Pancreas (tissue), 10 donors: Measurements from ENCODE around the gene CHMP2A. TPM values are rescaled to one million over a fixed set of nuclear protein-coding genes. Genes with fewer than 3 reads are reported as not detected.
A peak's percentile ranks its signal among the peaks of the same experiment; 100 is the strongest.

Experiments
- ATAC-seq, 4 donors: fragments of 200-7000 bp; cut with Tn5 transposase; one replicate each; pipeline versions ENCODE4 v1.8.0 to v1.9.1; 2020; ENCODE audit warnings: mild to moderate bottlenecking in 4 of 4, moderate library complexity in 4 of 4
- DNase-seq, 6 donors: peaks; one replicate each; pipeline ENCODE4 v3.0.0-alpha.2; 2020
- FAIRE-seq: peaks from 2 replicates; lab custom pipeline; 2012; peaks lifted over from hg19 to GRCh38; lab: Jason Lieb, UNC
- H3K27ac ChIP-seq, 4 donors: fragments of 200-600 bp; sonication (generic); 1 replicate in 3 of 4; 2 replicates in 1 of 4; pipeline versions ENCODE4 v1.5.0 to v1.8.0; 2020
- H3K27me3 ChIP-seq, 4 donors: fragments of 200-600 bp; one replicate each; pipeline ENCODE4 v1.8.0; 2021
- H3K36me3 ChIP-seq, 3 donors: fragments of 200-600 bp; sonication (generic) in 1 of 3; one replicate each; pipeline versions ENCODE4 v1.5.0 to v1.8.0; 2020 to 2021
- H3K4me1 ChIP-seq, 3 donors: fragments of 200-600 bp; one replicate each; pipeline ENCODE4 v1.8.0; 2021
- H3K4me3 ChIP-seq, 4 donors: fragments of 200-600 bp; sonication (generic) in 2 of 4; one replicate each; pipeline versions ENCODE4 v1.5.0 to v1.8.0; 2020 to 2021
- H3K9me3 ChIP-seq, 4 donors: fragments of 200-600 bp; one replicate each; pipeline ENCODE4 v1.8.0; 2021
- CTCF ChIP-seq, 4 donors: fragments of 200-600 bp; sonication (generic) in 3 of 4; IDR thresholded peaks; one replicate each; pipeline versions ENCODE4 v1.5.0 to v1.8.0; 2021; ENCODE audit warnings: antibody characterized with exemption in 4 of 4
- WGBS, 2 donors: extraction: QIAGEN DNeasy Blood & Tissue Kit; methylation state at CpG; one replicate each; pipeline ENCODE4 v1.1.7; 2013; 5-methylcytosine and 5-hydroxymethylcytosine counted together
- intact Hi-C, 3 donors: fragments of 100-400 bp; cut with DNase I; formaldehyde crosslinking; loops; one replicate each; pipeline versions ENCODE4 v1.11.1 to v1.14.2; 2022
- polyA plus RNA-seq, 2 donors: library from polyadenylated mRNA; stranded (reverse); fragments of 200-250 nt; gene quantifications; one replicate each; pipeline ENCODE4 v1.2.3, GENCODE V29; 2013
- total RNA-seq, 6 donors: library from RNA; stranded (reverse); fragmentation: NEBNext Ultra II Directional in 4 of 6; extraction: Animal tissue kit (Norgen Biotek cat#: 25700) in 4 of 6; gene quantifications; one replicate each; pipeline versions ENCODE4 v1.2.1 to v1.2.4, GENCODE V29; 2021 to 2023
- donor health status: healthy with polysubstance abuse.
- donor health status: DM: no; HTN: no; CAD: no; lungs with moderate emphysema.
- donor health status: DM: no; HTN: no; CAD: no.
- donor health status: control.
- donor health status: control.
- donor health status: Bipolar disorder and iron deficiency.
- donor health status: DM: yes; HTN: yes; CAD: no.
- donor health status: DM: no; HTN: no; CAD: no.
- donor health status: DM: no; HTN: no; CAD: no.
- donor health status: DM: yes; HTN: yes; CAD: no.

The CHMP2A gene
- total and polyA plus RNA-seq, 8 donors: 45.8 to 118 (median 60.0) TPM

GRCh38 chr19:58519087-58519354, 35.9 kb downstream of the CHMP2A start:
- H3K36me3 ChIP-seq: peaks cover 0 to 8% (median 0%) of the 10 kb centered on the region in 3 donors
- H3K27ac ChIP-seq: peak overlapping the region; percentile 86 to 93 (median 90)
- FAIRE-seq (no peak), ATAC-seq (peak; percentile 49 to 73 (median 64)), DNase-seq (peak in 5 of 6 donors; percentile 53 to 76 (median 58))
- intact Hi-C loops: no loop called here
- H3K4me1 ChIP-seq: peaks cover 6 to 14% (median 13%) of the 10 kb centered on the region in 3 donors
- H3K4me3 ChIP-seq: peak overlapping the region; percentile 55 to 94 (median 84)
- H3K9me3 ChIP-seq: no peaks in the 10 kb centered on the region
- peak in 3 of 4 donors; percentile 29 to 35 (median 32) for TF ChIP-seq CTCF (IDR thresholded peaks at IDR 0.05)
- no peaks in the 10 kb centered on the region for H3K27me3 ChIP-seq
- 0% methylated on average over 14 of the region's 14 CpGs for WGBS, 2 donors

GRCh38 chr19:58518256-58519086, 36.4 kb downstream of the CHMP2A start:
- Histone ChIP-seq H3K9me3 (no peaks in the 10 kb centered on the region), H3K4me1 (peaks cover 6 to 14% (median 13%) of the 10 kb centered on the region in 3 donors), H3K36me3 (peaks cover 0 to 8% (median 0%) of the 10 kb centered on the region in 3 donors), H3K4me3 (peak overlapping the region; percentile 55 to 94 (median 84)), H3K27ac (peak overlapping the region; percentile 86 to 93 (median 90)), H3K27me3 (no peaks in the 10 kb centered on the region)
- DNase-seq: peak in 3 of 6 donors; percentile 10 to 67 (median 27)
- intact Hi-C loops: no loop called here
- ATAC-seq: no peak
- no peak for FAIRE-seq
- TF ChIP-seq CTCF (IDR thresholded peaks at IDR 0.05): peak in 1 of 4 donors; percentile 16
- 7 to 8% methylated on average over 22 of the region's 22 CpGs for WGBS, 2 donors

GRCh38 chr19:58516964-58517833, 37.7 kb downstream of the CHMP2A start:
- FAIRE-seq (no peak), DNase-seq (peak in 4 of 6 donors; percentile 7 to 77 (median 39)), ATAC-seq (no peak)
- intact Hi-C loops: no loop called here
- Histone ChIP-seq H3K36me3 (peaks cover 0 to 8% (median 0%) of the 10 kb centered on the region in 3 donors), H3K9me3 (no peaks in the 10 kb centered on the region), H3K4me3 (no peak overlapping the region), H3K27me3 (no peaks in the 10 kb centered on the region), H3K4me1 (peaks cover 8 to 14% (median 13%) of the 10 kb centered on the region in 3 donors), H3K27ac (no peak overlapping the region)
- no peak for TF ChIP-seq CTCF (IDR thresholded peaks at IDR 0.05)
- 89% methylated on average over 59 to 65 of the region's 65 CpGs for WGBS, 2 donors

GRCh38 chr19:58516246-58516836, 38.6 kb downstream of the CHMP2A start:
- DNase-seq (peak in 3 of 6 donors; percentile 6 to 74 (median 42)), ATAC-seq (no peak), FAIRE-seq (no peak)
- Histone ChIP-seq H3K27me3 (no peaks in the 10 kb centered on the region), H3K27ac (no peak overlapping the region), H3K9me3 (no peaks in the 10 kb centered on the region), H3K4me3 (no peak overlapping the region), H3K36me3 (peaks cover 0 to 8% (median 0%) of the 10 kb centered on the region in 3 donors), H3K4me1 (peaks cover 13 to 14% (median 13%) of the 10 kb centered on the region in 3 donors)
- no peak for TF ChIP-seq CTCF (IDR thresholded peaks at IDR 0.05)
- intact Hi-C loops: no loop called here
- WGBS, 2 donors: 83 to 89% methylated on average over 25 of the region's 25 CpGs
